DOHH2 (cell line): ENCODE measurements around the gene NELFE.
"Not testable (repeated sequence)": the region's sequence is repeated elsewhere in the genome, so short reads cannot be mapped to it uniquely, and the experiment has no call there.

Experiments
- H3F3A ChIP-seq: fragments of 200-600 bp; sonication (generic), shearing (Covaris generic); 2 replicates; pipeline ENCODE4 v1.6.0; 2016; ENCODE audit warnings: antibody characterized with exemption, mild to moderate bottlenecking; ENCODE audit not compliant: control insufficient read depth, insufficient read depth
- H3K27ac ChIP-seq: fragments of 200-600 bp; sonication (generic); 2 replicates; pipeline ENCODE4 v1.5.1; 2014; ENCODE audit warnings: low read depth, mild to moderate bottlenecking, low read length, moderate library complexity
- H3K27me3 ChIP-seq: fragments of 200-600 bp; sonication (generic); 2 replicates; pipeline ENCODE4 v1.6.1; 2014; ENCODE audit warnings: mild to moderate bottlenecking, low read length, mixed read lengths; ENCODE audit not compliant: control insufficient read depth
- H3K36me3 ChIP-seq: fragments of 200-600 bp; sonication (generic); 2 replicates; pipeline ENCODE4 v1.6.1; 2014; ENCODE audit warnings: mild to moderate bottlenecking, low read length, moderate library complexity, mixed read lengths; ENCODE audit not compliant: control insufficient read depth
- H3K4me1 ChIP-seq: fragments of 200-600 bp; sonication (generic); 2 replicates; pipeline ENCODE4 v1.6.1; 2014; ENCODE audit warnings: mild to moderate bottlenecking, low read length, mixed read lengths; ENCODE audit not compliant: control insufficient read depth
- H3K4me2 ChIP-seq: fragments of 200-600 bp; sonication (generic); 2 replicates; pipeline ENCODE4 v1.6.0; 2014; ENCODE audit warnings: mild to moderate bottlenecking, low read length, moderate library complexity
- H3K4me3 ChIP-seq: fragments of 200-600 bp; sonication (generic); 2 replicates; pipeline ENCODE4 v1.5.1; 2014; ENCODE audit warnings: mild to moderate bottlenecking, low read length, mixed read lengths
- H3K79me2 ChIP-seq: fragments of 200-600 bp; sonication (generic); 2 replicates; pipeline ENCODE4 v1.6.1; 2014; ENCODE audit warnings: mild to moderate bottlenecking, low read length, mixed read lengths; ENCODE audit not compliant: control insufficient read depth
- H3K9me2 ChIP-seq: fragments of 200-600 bp; sonication (generic); replicated peaks from 2 replicates; pipeline ENCODE4 v1.6.1; 2014; ENCODE audit warnings: mild to moderate bottlenecking, low read length, mixed read lengths; ENCODE audit not compliant: control insufficient read depth
- H3K9me3 ChIP-seq: fragments of 200-600 bp; sonication (generic); 2 replicates; pipeline ENCODE4 v1.6.1; 2014; ENCODE audit warnings: antibody characterized with exemption, low read length, mixed read lengths; ENCODE audit not compliant: control insufficient read depth, insufficient read depth
- H4K20me1 ChIP-seq: fragments of 200-600 bp; sonication (generic); 2 replicates; pipeline ENCODE4 v1.6.0; 2014; ENCODE audit warnings: low read depth, mild to moderate bottlenecking, antibody characterized with exemption, low read length, moderate library complexity; ENCODE audit not compliant: control insufficient read depth, insufficient read depth
- CTCF ChIP-seq: fragments of 200-600 bp; sonication (generic); IDR thresholded peaks from one replicate; pipeline ENCODE4 v1.5.1; 2014; ENCODE audit warnings: antibody characterized with exemption, mild to moderate bottlenecking, low read depth, low read length; ENCODE audit not compliant: poor library complexity, severe bottlenecking
- EZH2phosphoT487 ChIP-seq: fragments of 200-600 bp; sonication (generic); IDR thresholded peaks from 2 replicates; pipeline ENCODE4 v1.6.1; 2017; ENCODE audit warnings: borderline replicate concordance, mild to moderate bottlenecking, antibody characterized with exemption, low read length, moderate library complexity, mixed read lengths

Gene NELFE

GRCh38 chr6:31908791-31909190 lies 50.0 kb downstream of the NELFE start:
- no peaks in the 10 kb centered on the region for H3K9me2 ChIP-seq
- H3K9me3 ChIP-seq = no peaks in the 10 kb centered on the region
- H3K27me3 ChIP-seq = peaks cover 23% of the 10 kb centered on the region
- TF ChIP-seq CTCF (no peak), EZH2phosphoT487 (no peak)
- H3K4me2 ChIP-seq = no peak overlapping the region
- H3K4me3 ChIP-seq = no peak overlapping the region
- H3K79me2 ChIP-seq = no peaks in the 10 kb centered on the region
- H3K36me3 ChIP-seq = no peaks in the 10 kb centered on the region
- H3K27ac ChIP-seq = no peak overlapping the region
- peaks cover 4% of the 10 kb centered on the region for H3K4me1 ChIP-seq
- peaks cover under 1% of the 10 kb centered on the region for H3F3A ChIP-seq
- H4K20me1 ChIP-seq = no peaks in the 10 kb centered on the region

DNA sequence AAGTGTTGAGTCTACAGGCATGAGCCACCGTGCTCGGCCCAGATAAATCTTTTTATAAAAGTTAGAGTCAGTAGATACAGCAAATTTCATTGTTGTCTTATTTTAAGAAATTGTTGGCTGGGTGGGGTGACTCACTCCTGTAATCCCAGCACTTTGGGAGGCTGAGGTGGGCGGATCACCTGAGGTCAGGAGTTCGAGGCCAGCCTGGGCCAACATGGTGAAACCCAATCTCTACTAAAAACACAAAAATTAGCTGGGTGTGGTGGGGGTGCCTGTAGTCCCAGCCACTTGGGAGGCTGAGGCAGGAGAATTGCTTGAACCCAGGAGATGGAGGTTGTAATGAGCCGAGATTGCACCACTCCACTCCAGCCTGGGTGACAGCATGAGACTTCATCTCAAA lies 50.5 kb downstream of the NELFE start:
- not testable (repeated sequence) for H3F3A ChIP-seq, H3K4me3 ChIP-seq, H3K36me3 ChIP-seq, H3K9me2 ChIP-seq, H3K4me1 ChIP-seq, H3K27ac ChIP-seq, H3K9me3 ChIP-seq, H3K79me2 ChIP-seq, H3K4me2 ChIP-seq, H4K20me1 ChIP-seq
- H3K27me3 ChIP-seq = peaks cover 24% of the 10 kb centered on the region

DNA sequence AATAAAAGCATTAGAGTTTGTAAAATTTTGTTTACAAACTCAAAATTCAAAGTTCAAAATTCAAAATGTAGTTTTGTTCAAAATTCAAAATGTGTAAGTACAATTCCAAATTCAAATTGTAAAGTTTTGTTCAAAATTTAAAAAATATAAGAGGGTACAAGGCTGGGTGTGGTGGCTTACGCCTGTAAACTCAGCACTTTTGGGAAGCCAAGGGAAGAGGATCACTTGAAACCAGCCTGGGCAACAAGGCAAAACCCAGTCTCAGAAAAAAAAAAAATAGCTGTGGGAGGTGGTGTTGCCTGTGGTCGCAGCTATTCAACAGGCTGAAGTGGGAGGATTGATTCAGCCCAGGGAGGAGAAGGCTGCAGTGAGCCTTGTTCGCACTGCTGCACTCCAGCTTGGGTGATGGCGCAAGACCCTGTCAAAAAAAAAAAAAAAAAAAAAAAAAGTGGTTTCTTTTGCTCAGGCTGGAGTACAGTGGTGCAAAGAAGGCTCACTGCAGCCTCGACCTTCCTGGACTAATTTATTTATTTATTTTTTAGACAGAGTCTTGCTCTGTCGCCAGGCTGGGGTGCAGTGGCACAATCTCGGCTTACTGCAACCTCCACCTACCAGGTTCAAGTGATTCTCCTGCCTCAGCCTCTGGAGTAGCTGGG lies 51.5 kb downstream of the NELFE start:
- Histone ChIP-seq H3F3A (peaks cover 12% of the 10 kb centered on the region), H3K4me3 (no peak overlapping the region), H3K9me2 (no peaks in the 10 kb centered on the region), H3K27ac (no peak overlapping the region), H3K27me3 (peaks cover 27% of the 10 kb centered on the region), H4K20me1 (no peaks in the 10 kb centered on the region), H3K36me3 (no peaks in the 10 kb centered on the region), H3K4me2 (no peak overlapping the region), H3K79me2 (no peaks in the 10 kb centered on the region), H3K4me1 (peaks cover 12% of the 10 kb centered on the region), H3K9me3 (no peaks in the 10 kb centered on the region)
- no peak for TF ChIP-seq CTCF
- no peak for TF ChIP-seq EZH2phosphoT487

GRCh38 chr6:31906727-31907126 lies 52.0 kb downstream of the NELFE start:
- not testable (repeated sequence) for H3K27ac ChIP-seq, H3K4me2 ChIP-seq, H3K9me3 ChIP-seq, H3K4me3 ChIP-seq, H4K20me1 ChIP-seq, H3K9me2 ChIP-seq, H3K79me2 ChIP-seq, H3K36me3 ChIP-seq
- peaks cover 13% of the 10 kb centered on the region for H3K4me1 ChIP-seq
- peaks cover 27% of the 10 kb centered on the region for H3K27me3 ChIP-seq
- peaks cover 12% of the 10 kb centered on the region for H3F3A ChIP-seq
